ENCODE results near the gene LRRTM1. TPM values are rescaled to one million over a fixed set of nuclear protein-coding genes. Genes with fewer than 3 reads are reported as not detected.

The LRRTM1 gene, protein sequence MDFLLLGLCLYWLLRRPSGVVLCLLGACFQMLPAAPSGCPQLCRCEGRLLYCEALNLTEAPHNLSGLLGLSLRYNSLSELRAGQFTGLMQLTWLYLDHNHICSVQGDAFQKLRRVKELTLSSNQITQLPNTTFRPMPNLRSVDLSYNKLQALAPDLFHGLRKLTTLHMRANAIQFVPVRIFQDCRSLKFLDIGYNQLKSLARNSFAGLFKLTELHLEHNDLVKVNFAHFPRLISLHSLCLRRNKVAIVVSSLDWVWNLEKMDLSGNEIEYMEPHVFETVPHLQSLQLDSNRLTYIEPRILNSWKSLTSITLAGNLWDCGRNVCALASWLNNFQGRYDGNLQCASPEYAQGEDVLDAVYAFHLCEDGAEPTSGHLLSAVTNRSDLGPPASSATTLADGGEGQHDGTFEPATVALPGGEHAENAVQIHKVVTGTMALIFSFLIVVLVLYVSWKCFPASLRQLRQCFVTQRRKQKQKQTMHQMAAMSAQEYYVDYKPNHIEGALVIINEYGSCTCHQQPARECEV
- total RNA-seq: not detected

DNA sequence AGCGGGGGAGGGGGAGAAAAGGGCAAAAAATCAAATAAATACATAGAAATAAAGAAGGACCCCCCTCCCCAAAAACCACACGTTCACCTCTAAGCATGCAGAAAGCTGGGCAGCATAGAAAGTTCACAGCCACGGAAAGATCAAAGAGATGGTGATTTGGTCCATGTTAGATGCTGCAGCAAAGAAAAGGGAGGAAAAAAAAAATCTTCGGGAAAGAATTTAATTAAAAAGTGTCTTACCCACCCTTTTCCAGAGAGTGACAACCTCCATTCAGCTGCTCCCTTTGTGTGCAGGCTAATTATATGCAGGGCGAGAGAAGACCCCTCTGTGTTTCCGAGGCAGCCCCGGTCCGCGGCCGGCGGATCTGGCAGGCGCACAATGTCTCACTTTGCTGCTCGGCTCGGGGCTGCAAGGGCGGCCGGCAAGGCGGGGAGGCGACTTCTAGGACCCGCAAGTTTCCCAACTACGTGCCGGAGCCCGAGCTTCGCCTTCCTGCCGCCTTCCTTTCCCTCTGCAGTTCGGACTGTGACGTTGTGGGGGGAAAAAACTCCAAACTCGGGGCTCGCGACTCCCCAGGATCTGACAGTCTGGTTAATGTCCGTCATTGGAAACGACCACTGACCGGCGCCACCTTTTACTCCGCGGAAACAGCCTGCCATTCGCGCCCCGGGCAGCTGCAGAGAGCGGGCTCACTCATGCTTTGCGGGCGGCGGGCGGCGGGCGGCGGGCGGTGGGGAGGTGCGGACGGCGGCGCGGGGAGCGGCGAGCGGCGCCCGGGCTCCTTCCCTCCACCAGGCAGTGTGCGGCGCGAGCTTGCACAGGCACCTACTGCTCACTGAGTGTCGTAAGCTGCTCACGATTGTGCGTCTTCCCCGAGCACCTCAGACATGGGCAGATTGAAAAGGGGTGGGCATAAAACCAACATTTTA is at the start of gene LRRTM1:
Gene LRRTM1, minus strand, starts transcription at position 844 of the 929 bp plus-strand sequence. CDS start 933 bp downstream, outside the sequence.
- ATAC-seq: no peak
- DNase-seq (ENCODE audit: low spot score): no peak

GRCh38 chr2:80351231-80351630 is 46.7 kb upstream of the LRRTM1 start:
- ATAC-seq (no peak), DNase-seq (ENCODE audit: low spot score) (no peak)

- DNase-seq (ENCODE audit: low spot score) (no peak), ATAC-seq (no peak)
These were observed 44.4 kb upstream of the LRRTM1 start for GRCh38 chr2:80348953-80349352.

GRCh38 chr2:80348078-80348477 is 43.5 kb upstream of the LRRTM1 start:
- no peak for ATAC-seq
- no peak for DNase-seq (ENCODE audit: low spot score)

GRCh38 chr2:80340022-80340421 is 35.5 kb upstream of the LRRTM1 start:
- ATAC-seq (no peak), DNase-seq (ENCODE audit: low spot score) (no peak)

DNA sequence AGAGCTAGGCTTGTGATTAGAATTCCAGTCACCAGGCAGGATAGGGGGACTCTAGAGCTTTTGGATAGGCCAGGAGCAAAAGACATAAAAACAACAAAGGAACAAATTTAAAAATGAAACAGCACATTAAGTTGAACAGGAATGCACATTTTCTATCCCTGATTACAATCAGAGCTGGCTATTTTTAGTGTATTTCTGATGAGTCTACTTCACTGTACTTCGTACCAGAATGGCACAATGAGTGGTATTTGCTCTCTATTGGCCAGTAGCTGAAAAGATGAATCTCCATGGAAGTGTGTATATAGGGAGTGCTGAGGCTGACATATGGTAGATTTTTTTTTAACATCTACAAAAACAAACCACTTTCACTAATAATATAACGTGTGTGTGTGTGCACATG is 34.2 kb upstream of the LRRTM1 start:
- no peak for ATAC-seq
- no peak for DNase-seq (ENCODE audit: low spot score)

DNA sequence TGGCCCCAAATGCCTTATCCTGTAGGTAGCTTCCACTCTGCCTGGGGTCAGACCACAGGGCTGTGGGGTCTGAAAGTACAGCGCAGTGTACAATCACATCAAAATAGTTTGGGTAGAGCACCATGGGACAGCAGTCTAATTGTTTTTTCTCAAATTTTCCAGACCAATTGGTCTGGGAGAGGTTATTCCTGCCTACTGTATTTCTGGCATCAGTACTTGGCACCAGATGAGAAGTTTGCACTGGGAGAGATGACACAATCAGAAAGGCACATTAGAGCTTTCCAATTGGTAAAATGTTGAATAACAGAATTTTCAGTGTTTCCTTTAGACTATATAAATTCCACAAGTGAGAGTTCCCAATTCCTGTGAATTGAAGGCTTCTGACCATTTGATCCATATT is 30.9 kb upstream of the LRRTM1 start:
- ATAC-seq (no peak), DNase-seq (ENCODE audit: low spot score) (no peak)

DNA sequence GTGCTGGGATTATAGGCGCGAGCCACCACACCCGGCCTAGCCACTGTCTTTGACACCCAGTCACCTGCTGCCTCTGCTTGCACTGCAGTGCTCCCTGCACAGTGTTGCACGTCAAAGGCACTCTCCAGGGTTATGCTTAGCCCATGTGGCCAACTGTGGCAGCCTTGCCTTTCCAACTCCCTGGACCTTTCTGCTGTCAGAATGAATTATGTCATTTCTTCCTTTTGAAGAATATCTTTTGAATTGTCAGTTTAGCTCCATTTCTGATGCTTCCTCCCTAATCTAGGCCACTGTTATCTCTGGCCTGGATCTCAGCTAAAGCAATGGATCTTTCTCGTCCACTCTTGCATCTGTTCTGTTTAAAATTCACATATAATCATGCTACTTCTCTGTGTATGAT is 29.3 kb upstream of the LRRTM1 start:
- ATAC-seq: no peak
- no peak for DNase-seq (ENCODE audit: low spot score)

DNA sequence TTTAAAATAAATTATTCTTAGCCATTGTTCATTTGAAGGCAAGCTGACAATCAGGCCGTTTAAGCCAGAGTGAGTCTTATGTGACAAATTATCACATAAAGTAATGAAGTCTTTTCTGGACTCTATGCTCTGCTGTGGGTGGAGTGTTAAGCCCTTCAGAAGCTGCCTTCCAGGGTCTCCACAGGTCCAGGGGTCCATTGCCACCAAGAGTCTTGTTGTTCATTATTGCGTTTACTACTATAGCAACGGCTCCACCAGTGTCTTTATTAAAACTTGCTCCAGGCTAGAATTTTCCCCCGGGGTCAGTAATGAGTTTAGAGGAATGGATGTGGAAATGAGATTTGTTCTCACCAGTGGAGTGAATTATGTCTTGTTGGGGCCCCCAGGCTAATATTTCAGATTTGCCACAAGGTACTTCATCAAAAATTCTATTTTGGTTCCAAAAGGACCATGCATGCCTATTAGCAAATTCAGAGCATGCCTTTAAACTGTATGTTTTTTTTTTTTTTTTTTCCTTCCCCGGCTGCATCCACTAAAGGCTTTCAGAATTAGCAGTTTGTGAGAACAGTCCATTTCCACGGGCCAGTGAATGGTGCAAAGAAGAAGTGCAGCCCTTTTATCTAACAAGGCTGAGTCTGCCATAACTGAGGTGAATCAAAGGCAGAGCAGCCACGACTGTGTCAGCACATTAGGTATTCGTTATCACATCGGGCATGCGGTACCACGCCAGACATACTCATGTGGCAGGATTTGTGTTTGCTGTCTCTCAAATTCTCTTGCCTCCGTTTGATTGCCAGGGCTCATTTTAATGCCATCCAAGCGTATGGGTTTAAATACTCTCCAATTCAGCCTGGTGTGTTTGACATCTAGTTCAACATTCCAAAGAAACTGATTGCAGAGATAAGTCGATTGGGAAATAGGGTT is 26.2 kb upstream of the LRRTM1 start:
- DNase-seq (ENCODE audit: low spot score) (no peak), ATAC-seq (no peak)

- DNase-seq (ENCODE audit: low spot score): no peak
- ATAC-seq: no peak
These were observed 24.9 kb upstream of the LRRTM1 start for GRCh38 chr2:80329491-80329890.

GRCh38 chr2:80328159-80328571 is 23.6 kb upstream of the LRRTM1 start:
- ATAC-seq: no peak
- no peak for DNase-seq (ENCODE audit: low spot score)

DNA sequence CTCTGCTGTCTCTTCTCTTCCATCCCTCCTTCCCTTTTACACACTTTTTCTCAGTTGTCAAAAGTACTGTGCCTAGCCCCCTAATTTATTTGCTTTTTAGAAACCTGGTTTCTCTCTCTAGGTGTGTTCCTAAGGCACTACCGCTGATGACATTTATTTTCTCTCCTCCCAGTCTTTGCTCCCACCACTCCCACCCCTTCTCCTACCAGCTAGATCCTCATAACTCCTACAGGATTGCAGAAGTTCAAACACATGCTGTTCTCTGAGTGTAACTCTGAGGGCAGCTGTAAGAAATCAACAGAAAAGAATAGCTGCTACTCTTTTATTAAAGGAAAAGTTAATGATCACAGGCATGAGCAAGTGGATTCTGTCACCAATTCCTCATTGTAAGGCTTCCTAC is 22.3 kb upstream of the LRRTM1 start:
- DNase-seq (ENCODE audit: low spot score) (no peak), ATAC-seq (no peak)

DNA sequence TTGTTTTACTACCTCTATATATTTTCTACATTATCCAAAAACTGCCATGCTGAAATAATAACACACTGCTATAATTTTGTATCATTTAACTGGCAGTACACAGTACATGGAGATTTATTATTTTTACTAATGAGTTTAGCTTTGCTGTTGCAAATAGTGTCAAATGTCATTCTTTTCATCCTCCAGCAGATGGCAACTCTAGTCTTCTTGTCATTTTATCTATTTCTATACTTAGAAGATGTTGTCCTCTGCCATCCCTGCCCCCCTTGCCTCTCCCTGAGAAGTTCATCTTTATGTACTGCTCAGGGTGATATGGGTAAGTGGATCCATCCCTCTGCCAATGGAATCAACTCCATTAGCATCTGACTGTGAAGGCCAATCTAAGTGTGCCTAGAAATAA is 21.7 kb upstream of the LRRTM1 start:
- ATAC-seq (no peak), DNase-seq (ENCODE audit: low spot score) (no peak)

DNA sequence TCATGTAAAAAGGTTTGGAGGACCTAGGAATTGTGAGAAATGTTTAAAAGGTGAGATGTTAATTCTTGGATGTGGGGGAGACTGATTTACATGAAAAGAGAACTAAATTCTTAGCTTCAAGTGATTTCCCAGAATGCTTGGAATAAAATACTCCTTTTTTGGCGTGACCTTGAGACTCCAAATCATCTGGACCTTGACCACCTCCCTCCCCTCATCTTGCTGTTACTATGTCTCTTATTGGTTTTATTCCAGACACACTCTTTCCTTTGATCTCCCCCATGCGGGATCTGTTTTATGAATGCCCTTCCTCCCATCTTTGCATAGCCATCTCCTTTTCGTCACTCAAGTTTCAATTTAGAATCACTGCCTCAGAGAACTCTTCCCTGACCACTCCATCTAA is 20.0 kb upstream of the LRRTM1 start:
- DNase-seq (ENCODE audit: low spot score) (no peak), ATAC-seq (no peak)

DNA sequence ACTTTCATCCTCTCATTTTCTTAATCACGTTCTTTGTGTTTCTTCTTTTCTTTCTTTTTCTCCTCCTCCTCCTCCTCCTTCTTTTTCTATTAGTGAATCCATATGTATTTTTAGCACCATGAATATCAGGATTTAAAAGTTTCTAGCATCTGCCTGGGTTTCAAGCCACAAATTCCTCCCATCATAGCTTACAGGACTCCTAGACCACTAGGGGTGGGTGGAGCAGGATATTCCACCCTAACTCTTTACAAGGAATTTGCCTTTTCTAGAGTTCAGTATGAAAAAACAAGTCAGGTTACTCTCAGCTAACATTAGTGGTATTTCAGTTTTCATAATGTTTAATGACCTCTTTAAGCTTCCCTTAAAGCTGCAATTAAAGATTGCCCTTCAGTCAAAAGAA is 19.1 kb upstream of the LRRTM1 start:
- DNase-seq (ENCODE audit: low spot score) (no peak), ATAC-seq (no peak)

- no peak for DNase-seq (ENCODE audit: low spot score)
- no peak for ATAC-seq
These were observed 18.4 kb upstream of the LRRTM1 start for GRCh38 chr2:80322958-80323357.

GRCh38 chr2:80322311-80322920 is 17.9 kb upstream of the LRRTM1 start:
- no peak for DNase-seq (ENCODE audit: low spot score)

GRCh38 chr2:80312282-80312839 is 7.8 kb upstream of the LRRTM1 start:
- DNase-seq (ENCODE audit: low spot score): no peak
- ATAC-seq: no peak

More at GRCh38 chr2:80322311-80322920, 17.9 kb upstream of the LRRTM1 start:
- ATAC-seq: no peak

DNA sequence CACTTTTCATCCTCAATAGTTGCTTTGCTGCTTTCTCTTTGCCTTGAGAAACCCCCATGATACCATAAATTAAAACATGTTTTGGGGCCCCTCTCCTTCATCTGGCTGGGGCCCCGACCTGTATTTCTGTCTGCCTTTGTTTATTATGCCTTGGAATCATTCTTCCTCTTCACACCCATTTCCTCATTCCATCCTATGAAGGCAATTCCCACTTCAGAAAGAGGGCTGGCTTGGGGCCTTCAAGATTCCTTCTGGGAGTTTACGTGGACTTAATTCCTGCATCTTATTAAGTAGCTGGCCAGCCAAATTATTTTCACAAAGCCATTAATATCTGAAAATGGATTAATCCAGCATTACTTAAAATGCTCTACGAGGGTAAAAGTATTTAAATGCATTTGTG is 6.8 kb upstream of the LRRTM1 start:
- DNase-seq (ENCODE audit: low spot score): no peak
- no peak for ATAC-seq
